Measurements from ENCODE around the gene EQTN.

DNA sequence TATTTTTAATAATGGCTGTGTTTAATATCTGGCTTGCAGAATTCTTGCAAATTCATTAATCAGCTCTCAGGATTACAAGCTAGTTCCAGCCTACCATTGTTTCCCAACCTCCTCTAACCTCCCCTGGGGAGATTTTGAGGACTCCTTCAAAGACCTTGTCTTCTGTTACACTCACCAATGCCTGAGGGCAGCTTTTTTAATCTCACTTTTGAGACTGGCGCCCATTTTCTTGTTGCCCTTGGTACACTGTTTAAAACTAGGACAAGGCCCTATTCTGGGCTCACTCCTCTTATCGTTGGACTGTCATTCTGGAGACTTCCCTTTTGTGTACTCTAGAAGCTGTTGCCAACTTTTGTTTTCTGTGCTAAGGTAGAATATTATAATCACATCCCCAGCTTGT, 13.6 kb upstream of the EQTN start:
- TF ChIP-seq, protein P1, sequence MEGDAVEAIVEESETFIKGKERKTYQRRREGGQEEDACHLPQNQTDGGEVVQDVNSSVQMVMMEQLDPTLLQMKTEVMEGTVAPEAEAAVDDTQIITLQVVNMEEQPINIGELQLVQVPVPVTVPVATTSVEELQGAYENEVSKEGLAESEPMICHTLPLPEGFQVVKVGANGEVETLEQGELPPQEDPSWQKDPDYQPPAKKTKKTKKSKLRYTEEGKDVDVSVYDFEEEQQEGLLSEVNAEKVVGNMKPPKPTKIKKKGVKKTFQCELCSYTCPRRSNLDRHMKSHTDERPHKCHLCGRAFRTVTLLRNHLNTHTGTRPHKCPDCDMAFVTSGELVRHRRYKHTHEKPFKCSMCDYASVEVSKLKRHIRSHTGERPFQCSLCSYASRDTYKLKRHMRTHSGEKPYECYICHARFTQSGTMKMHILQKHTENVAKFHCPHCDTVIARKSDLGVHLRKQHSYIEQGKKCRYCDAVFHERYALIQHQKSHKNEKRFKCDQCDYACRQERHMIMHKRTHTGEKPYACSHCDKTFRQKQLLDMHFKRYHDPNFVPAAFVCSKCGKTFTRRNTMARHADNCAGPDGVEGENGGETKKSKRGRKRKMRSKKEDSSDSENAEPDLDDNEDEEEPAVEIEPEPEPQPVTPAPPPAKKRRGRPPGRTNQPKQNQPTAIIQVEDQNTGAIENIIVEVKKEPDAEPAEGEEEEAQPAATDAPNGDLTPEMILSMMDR (conservative IDR thresholded peaks at IDR 0.05), result no peak
- no peak for TF ChIP-seq ZFX (IDR thresholded peaks at IDR 0.05)

Measured in C4-2B (cell line).